Activated CD4-positive, alpha-beta T cell treated with anti-CD3 and anti-CD28 coated beads for 36 hours (primary cell): ENCODE results near the gene TMEM184B. TPM values are rescaled to one million over a fixed set of nuclear protein-coding genes. Genes with fewer than 3 reads are reported as not detected.

ENCODE experiments used
- ATAC-seq: fragments of 200-7000 bp; cut with Tn5 transposase; one replicate; pipeline ENCODE4 v1.10.0; 2021; ENCODE audit warnings: mild to moderate bottlenecking, moderate library complexity
- CTCF ChIA-PET: fragments of 350-600 bp; sonication (Branson Sonifier 250); formaldehyde crosslinking; loops from one replicate; lab custom pipeline; 2021; ENCODE audit warnings: antibody characterized with exemption; lab: Charles Lee
- POLR2A ChIA-PET: fragments of 350-600 bp; sonication (Branson Sonifier 250); formaldehyde crosslinking; loops from one replicate; lab custom pipeline; 2021; ENCODE audit warnings: antibody characterized with exemption, inconsistent platforms; lab: Charles Lee
- DNase-seq: peaks from one replicate; pipeline ENCODE4 v3.0.0-alpha.2; 2020
- H3K27ac Mint-ChIP-seq: one replicate; pipeline ENCODE4 v1.8.0; 2021; ENCODE audit warnings: mixed read lengths
- H3K27me3 Mint-ChIP-seq: one replicate; pipeline ENCODE4 v1.8.0; 2021; ENCODE audit warnings: mixed read lengths
- H3K36me3 Mint-ChIP-seq: one replicate; pipeline ENCODE4 v1.8.0; 2021; ENCODE audit warnings: low read depth, mixed read lengths
- H3K4me1 Mint-ChIP-seq: one replicate; pipeline ENCODE4 v1.8.0; 2021; ENCODE audit warnings: mixed read lengths
- H3K4me3 Mint-ChIP-seq: one replicate; pipeline ENCODE4 v1.8.0; 2021; ENCODE audit warnings: mild to moderate bottlenecking, moderate library complexity, mixed read lengths
- H3K9me3 Mint-ChIP-seq: one replicate; pipeline ENCODE4 v1.8.0; 2021; ENCODE audit warnings: low read depth, mixed read lengths
- intact Hi-C, 2 experiments: fragments of 100-400 bp; cut with DNase I in 1 of 2; cut with micrococcal nuclease in 1 of 2; formaldehyde crosslinking; loops; one replicate each; pipeline versions ENCODE4 v1.14.2 to v1.15.1; 2022 to 2024; cut with DNase I, micrococcal nuclease
- total RNA-seq, 2 experiments: library from RNA; stranded (reverse); gene quantifications; one replicate each; pipeline ENCODE4 v1.2.3, GENCODE V29; 2021

The TMEM184B gene
- total RNA-seq, 2 experiments from 2014 or later: 16.0 to 19.8 TPM

GRCh38 chr22:38273135-38273826 is 471 bp upstream of the TMEM184B start:
- H3K27ac Mint-ChIP-seq: peak overlapping the region; percentile 89
- ATAC-seq (peak; percentile 10), DNase-seq (peak; percentile 17)
- H3K4me1 Mint-ChIP-seq: peaks cover 32% of the 10 kb centered on the region
- H3K9me3 Mint-ChIP-seq: no peaks in the 10 kb centered on the region
- ChIA-PET POLR2A (no interaction called here), CTCF (interaction anchor here (0.9 to 1.1 kb wide), 2 partner anchors 43 to 409 kb away, joined by 3 read pairs; partner anchors contain the start of gene TOMM22)
- no peaks in the 10 kb centered on the region for H3K36me3 Mint-ChIP-seq
- intact Hi-C loops: loop anchor here (1.0 to 5.0 kb wide), 7 partner anchors 44 to 384 kb away; partner anchors contain the start of genes CSNK1E (in 2 of the 2), CBY1 (in 1 of the 2), FAM227A (in 1 of the 2) and MAFF (in 1 of the 2)
- peak overlapping the region; percentile 81 for H3K4me3 Mint-ChIP-seq
- no peaks in the 10 kb centered on the region for H3K27me3 Mint-ChIP-seq

- ChIA-PET POLR2A (no interaction called here), CTCF (interaction anchor here (0.9 to 1.3 kb wide), 2 partner anchors 410 kb away, joined by 3 to 4 read pairs; partner anchors contain the start of gene TOMM22)
- no peaks in the 10 kb centered on the region for H3K9me3 Mint-ChIP-seq
- intact Hi-C loops: loop anchor here (1.0 to 5.0 kb wide), 5 partner anchors 69 to 385 kb away; partner anchors contain the start of genes CBY1 (in 1 of the 2), FAM227A (in 1 of the 2) and MAFF (in 1 of the 2)
- peak overlapping the region; percentile 79 for H3K4me3 Mint-ChIP-seq
- DNase-seq (peak; percentile 17), ATAC-seq (no peak)
- peaks cover 3% of the 10 kb centered on the region for H3K36me3 Mint-ChIP-seq
- H3K4me1 Mint-ChIP-seq: peaks cover 40% of the 10 kb centered on the region
- H3K27ac Mint-ChIP-seq: peak overlapping the region; percentile 45
- H3K27me3 Mint-ChIP-seq: no peaks in the 10 kb centered on the region
Observed at GRCh38 chr22:38271927-38272372, 860 bp downstream of the TMEM184B start.

- no peaks in the 10 kb centered on the region for H3K27me3 Mint-ChIP-seq
- DNase-seq: no peak
- ATAC-seq: no peak
- intact Hi-C loops: loop anchor here (5.0 kb wide), 2 partner anchors 69 to 191 kb away; partner anchors contain the start of gene MAFF (in 1 of the 2)
- ChIA-PET CTCF (interaction anchor here (0.7 to 1.3 kb wide), 3 partner anchors 8 to 411 kb away, joined by 3 to 4 read pairs (median 3); partner anchors contain the start of gene TOMM22), POLR2A (no interaction called here)
- H3K9me3 Mint-ChIP-seq: no peaks in the 10 kb centered on the region
- no peak overlapping the region for H3K27ac Mint-ChIP-seq
- H3K36me3 Mint-ChIP-seq: peaks cover 3% of the 10 kb centered on the region
- H3K4me3 Mint-ChIP-seq: peak overlapping the region; percentile 79
- peaks cover 47% of the 10 kb centered on the region for H3K4me1 Mint-ChIP-seq
Observed at GRCh38 chr22:38271101-38271500, 1.7 kb downstream of the TMEM184B start.

- H3K9me3 Mint-ChIP-seq: no peaks in the 10 kb centered on the region
- H3K4me3 Mint-ChIP-seq: no peak overlapping the region
- ChIA-PET POLR2A (no interaction called here), CTCF (interaction anchor here (0.7 to 1.3 kb wide), 3 partner anchors 15 to 471 kb away, joined by 3 to 4 read pairs (median 4); partner anchors contain the start of gene TOMM22)
- no peaks in the 10 kb centered on the region for H3K27me3 Mint-ChIP-seq
- ATAC-seq (no peak), DNase-seq (no peak)
- intact Hi-C loops: loop anchor here (5.0 kb wide), 2 partner anchors 68 to 192 kb away; partner anchors contain the start of gene MAFF (in 1 of the 2)
- peaks cover 50% of the 10 kb centered on the region for H3K4me1 Mint-ChIP-seq
- H3K36me3 Mint-ChIP-seq: peaks cover 3% of the 10 kb centered on the region
- H3K27ac Mint-ChIP-seq: no peak overlapping the region
Observed at GRCh38 chr22:38270091-38270992, 2.5 kb downstream of the TMEM184B start.

GRCh38 chr22:38269466-38269865 is 3.3 kb downstream of the TMEM184B start:
- H3K27me3 Mint-ChIP-seq: no peaks in the 10 kb centered on the region
- CTCF ChIA-PET: interaction anchor here (0.7 kb wide), 2 partner anchors 152 to 471 kb away, joined by 3 to 4 read pairs; no protein-coding TSS in a partner anchor
- POLR2A ChIA-PET: no interaction called here
- no peak for DNase-seq
- intact Hi-C loops: loop anchor here in 1 of 2 experiments (10.0 kb wide), 1 partner anchor 85 kb away; no protein-coding TSS in a partner anchor
- no peak overlapping the region for H3K4me3 Mint-ChIP-seq
- peaks cover 55% of the 10 kb centered on the region for H3K4me1 Mint-ChIP-seq
- no peaks in the 10 kb centered on the region for H3K9me3 Mint-ChIP-seq
- no peak overlapping the region for H3K27ac Mint-ChIP-seq
- no peak for ATAC-seq
- peaks cover 3% of the 10 kb centered on the region for H3K36me3 Mint-ChIP-seq

GRCh38 chr22:38267086-38267485 is 5.7 kb downstream of the TMEM184B start:
- ChIA-PET POLR2A (interaction anchor here (0.6 kb wide), 2 partner anchors 460 to 1257 kb away, joined by 3 read pairs; no protein-coding TSS in a partner anchor), CTCF (no interaction called here)
- peak; percentile 67 for DNase-seq
- peak; percentile 82 for ATAC-seq
- intact Hi-C loops: loop anchor here in 1 of 2 experiments (10.0 kb wide), 1 partner anchor 88 kb away; no protein-coding TSS in a partner anchor
- Mint-ChIP-seq H3K4me1 (peaks cover 51% of the 10 kb centered on the region), H3K9me3 (no peaks in the 10 kb centered on the region), H3K27me3 (no peaks in the 10 kb centered on the region), H3K4me3 (no peak overlapping the region), H3K36me3 (peaks cover 3% of the 10 kb centered on the region), H3K27ac (peak overlapping the region; percentile 67)

- Mint-ChIP-seq H3K27ac (peak overlapping the region; percentile 63), H3K36me3 (peaks cover 3% of the 10 kb centered on the region), H3K9me3 (no peaks in the 10 kb centered on the region), H3K4me3 (no peak overlapping the region), H3K4me1 (peaks cover 49% of the 10 kb centered on the region), H3K27me3 (no peaks in the 10 kb centered on the region)
- ChIA-PET POLR2A (no interaction called here), CTCF (interaction anchor here (0.6 to 0.7 kb wide), 2 partner anchors 194 to 544 kb away, joined by 3 read pairs; no protein-coding TSS in a partner anchor)
- DNase-seq (no peak), ATAC-seq (no peak)
- intact Hi-C loops: loop anchor here in 1 of 2 experiments (10.0 kb wide), 1 partner anchor 89 kb away; no protein-coding TSS in a partner anchor
Observed at GRCh38 chr22:38266120-38266519, 6.7 kb downstream of the TMEM184B start.

- Mint-ChIP-seq H3K36me3 (peaks cover 5% of the 10 kb centered on the region), H3K9me3 (no peaks in the 10 kb centered on the region), H3K4me3 (no peak overlapping the region), H3K27me3 (no peaks in the 10 kb centered on the region), H3K27ac (no peak overlapping the region), H3K4me1 (peaks cover 46% of the 10 kb centered on the region)
- intact Hi-C loops: loop anchor here (5.0 to 10.0 kb wide), 2 partner anchors 90 to 308 kb away; partner anchors contain the start of gene DMC1 (in 1 of the 2)
- DNase-seq (no peak), ATAC-seq (no peak)
- CTCF ChIA-PET: no interaction called here
- POLR2A ChIA-PET: no interaction called here
Observed at GRCh38 chr22:38264322-38264843, 8.4 kb downstream of the TMEM184B start.

GRCh38 chr22:38262051-38262795 is 10.6 kb downstream of the TMEM184B start:
- no peaks in the 10 kb centered on the region for H3K27me3 Mint-ChIP-seq
- H3K27ac Mint-ChIP-seq: peak overlapping the region; percentile 67
- POLR2A ChIA-PET: interaction anchor here (0.6 kb wide), 1 partner anchor 52 kb away, joined by 4 read pairs; no protein-coding TSS in a partner anchor
- no peaks in the 10 kb centered on the region for H3K9me3 Mint-ChIP-seq
- DNase-seq: peak; percentile 75
- H3K4me1 Mint-ChIP-seq: peaks cover 36% of the 10 kb centered on the region
- H3K36me3 Mint-ChIP-seq: peaks cover 2% of the 10 kb centered on the region
- CTCF ChIA-PET: interaction anchor here (0.6 to 0.8 kb wide), 4 partner anchors 9 to 308 kb away, joined by 3 read pairs; partner anchors contain the start of gene DMC1
- peak; percentile 77 for ATAC-seq
- intact Hi-C loops: loop anchor here (1.0 to 10.0 kb wide), 3 partner anchors 91 to 310 kb away; partner anchors contain the start of gene DMC1 (in 1 of the 2)
- no peak overlapping the region for H3K4me3 Mint-ChIP-seq
